Mesendoderm (in vitro differentiated cells): Measurements from ENCODE around the gene LAMA4.

Source experiments
- DNase-seq: peaks from one replicate; pipeline ENCODE4 v3.0.0; 2013
- H2AK5ac ChIP-seq: 2 replicates; pipeline ENCODE4 v1.6.1; 2013; ENCODE audit warnings: low read length, inconsistent platforms
- H2BK120ac ChIP-seq: 2 replicates; pipeline ENCODE4 v1.6.1; 2013; ENCODE audit warnings: low read depth, mild to moderate bottlenecking, low read length, moderate library complexity, mixed read lengths
- H2BK15ac ChIP-seq: replicated peaks from 2 replicates; pipeline ENCODE4 v1.6.1; 2013; ENCODE audit warnings: low read depth, mild to moderate bottlenecking, moderate library complexity
- H2BK5ac ChIP-seq: 2 replicates; pipeline ENCODE4 v1.6.1; 2013; ENCODE audit warnings: low read length, inconsistent platforms
- H3K18ac ChIP-seq: 2 replicates; pipeline ENCODE4 v1.6.1; 2013; ENCODE audit warnings: mild to moderate bottlenecking, low read length, mixed read lengths
- H3K23ac ChIP-seq: one replicate; pipeline ENCODE4 v1.6.1; 2013; ENCODE audit warnings: low read length
- H3K27ac ChIP-seq: 2 replicates; pipeline ENCODE4 v1.5.1; 2013; ENCODE audit warnings: low read depth, mild to moderate bottlenecking, inconsistent platforms, low read length, moderate library complexity
- H3K27me3 ChIP-seq: 2 replicates; pipeline ENCODE4 v1.6.1; 2013; ENCODE audit warnings: low read length, control low read depth, mild to moderate bottlenecking, inconsistent platforms; ENCODE audit not compliant: insufficient read depth, poor library complexity
- H3K36me3 ChIP-seq: 2 replicates; pipeline ENCODE4 v1.6.1; 2013; ENCODE audit warnings: low read length, inconsistent platforms; ENCODE audit not compliant: control insufficient read depth, insufficient read depth
- H3K4ac ChIP-seq: one replicate; pipeline ENCODE4 v1.6.1; 2013; ENCODE audit warnings: low read depth, mild to moderate bottlenecking, low read length, moderate library complexity
- H3K4me1 ChIP-seq: 2 replicates; pipeline ENCODE4 v1.6.1; 2013; ENCODE audit warnings: low read depth, low read length, inconsistent platforms; ENCODE audit not compliant: control insufficient read depth
- H3K4me2 ChIP-seq: 2 replicates; pipeline ENCODE4 v1.6.1; 2013; ENCODE audit warnings: low read length
- H3K4me3 ChIP-seq: 2 replicates; pipeline ENCODE4 v1.5.1; 2013; ENCODE audit warnings: mild to moderate bottlenecking, low read length
- H3K56ac ChIP-seq: one replicate; pipeline ENCODE4 v1.6.1; 2013; ENCODE audit warnings: low read length
- H3K79me1 ChIP-seq: 2 replicates; pipeline ENCODE4 v1.6.1; 2013; ENCODE audit warnings: low read length, inconsistent platforms
- H3K79me2 ChIP-seq: 2 replicates; pipeline ENCODE4 v1.6.1; 2013; ENCODE audit warnings: mild to moderate bottlenecking, low read length; ENCODE audit not compliant: control insufficient read depth, insufficient read depth
- H3K9ac ChIP-seq: 2 replicates; pipeline ENCODE4 v1.6.1; 2013; ENCODE audit warnings: low read length, inconsistent platforms
- H4K5ac ChIP-seq: one replicate; pipeline ENCODE4 v1.6.1; 2013; ENCODE audit warnings: low read length
- H4K8ac ChIP-seq: one replicate; pipeline ENCODE4 v1.6.1; 2013; ENCODE audit warnings: low read depth, mild to moderate bottlenecking, control low read depth, low read length, moderate library complexity
- WGBS: extraction: QIAGEN DNeasy Blood & Tissue Kit; methylation state at CpG from one replicate; pipeline ENCODE4 v1.1.7; 2013; ENCODE audit warnings: low lambda C conversion rate, missing lambda C conversion rate; ENCODE audit not compliant: insufficient coverage; ENCODE audit errors: extremely low coverage; 5-methylcytosine and 5-hydroxymethylcytosine counted together

Gene LAMA4

DNA sequence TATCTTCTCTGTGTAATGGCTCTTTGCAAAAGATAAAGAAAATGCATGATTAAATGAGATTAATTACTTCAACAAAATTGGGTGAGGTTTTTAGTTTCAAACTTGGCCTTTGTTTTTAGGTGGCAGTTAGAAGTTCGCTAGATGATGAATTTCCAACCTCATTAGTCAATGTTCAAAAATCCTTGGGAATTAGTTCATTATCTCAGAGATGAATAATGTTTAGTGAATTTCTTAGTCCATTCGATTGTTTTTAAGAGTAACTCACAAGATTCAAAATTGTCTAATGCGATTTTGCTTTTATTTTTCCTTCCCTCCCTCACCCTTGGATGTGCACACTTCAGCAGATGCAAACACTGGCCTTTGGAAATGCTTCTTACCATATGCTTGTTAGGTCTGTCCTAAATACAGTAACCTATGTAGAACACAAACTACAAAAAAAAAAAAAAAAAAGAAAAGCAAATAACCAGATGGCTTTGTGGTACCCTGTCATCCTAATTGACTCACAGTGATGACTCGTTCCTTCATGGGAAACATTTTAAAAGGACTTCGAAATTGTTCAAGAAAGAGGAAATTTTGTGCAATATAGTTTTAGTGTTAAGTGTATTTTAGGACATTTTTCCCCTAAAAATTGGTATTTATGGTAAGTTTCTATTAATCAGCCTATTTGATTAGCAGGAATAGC is 100.3 kb downstream of the LAMA4 start:
- Histone ChIP-seq H3K36me3 (no peaks in the 10 kb centered on the region), H3K79me1 (no peaks in the 10 kb centered on the region), H3K56ac (no peak overlapping the region), H3K4me2 (no peak overlapping the region), H3K9ac (no peak overlapping the region), H2BK15ac (no peak overlapping the region), H2AK5ac (no peak overlapping the region), H3K23ac (no peak overlapping the region), H2BK120ac (no peak overlapping the region), H4K8ac (no peak overlapping the region), H3K27ac (no peak overlapping the region), H2BK5ac (no peak overlapping the region), H3K4ac (no peak overlapping the region), H3K4me1 (no peaks in the 10 kb centered on the region), H4K5ac (no peak overlapping the region), H3K79me2 (no peaks in the 10 kb centered on the region), H3K18ac (no peak overlapping the region), H3K4me3 (no peak overlapping the region), H3K27me3 (no peaks in the 10 kb centered on the region)
- DNase-seq: no peak
- no CpG with 5 or more reads among the region's 5 CpGs for WGBS

DNA sequence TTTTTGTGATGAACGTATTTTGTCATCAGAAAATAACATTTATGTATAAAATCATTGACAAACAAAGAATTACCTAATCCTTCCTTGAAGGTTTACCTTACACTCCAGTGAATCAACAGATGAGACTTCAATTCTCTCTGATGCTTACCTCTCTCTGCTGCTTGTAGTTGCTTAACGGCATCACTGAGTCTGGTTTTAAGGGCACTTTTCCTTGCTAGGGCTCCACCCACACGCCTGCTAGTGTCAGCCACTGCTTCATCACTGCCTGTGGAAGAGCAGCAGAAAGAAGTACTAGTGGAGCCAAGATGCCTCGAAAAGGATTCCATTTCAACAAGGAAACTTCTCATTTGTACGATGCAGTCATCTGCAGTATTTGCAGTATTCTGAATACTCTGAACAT is 104.0 kb downstream of the LAMA4 start:
- Histone ChIP-seq H2AK5ac (no peak overlapping the region), H2BK15ac (no peak overlapping the region), H3K27ac (no peak overlapping the region), H3K4me3 (no peak overlapping the region), H3K4me2 (no peak overlapping the region), H2BK120ac (no peak overlapping the region), H3K27me3 (no peaks in the 10 kb centered on the region), H3K4ac (no peak overlapping the region), H3K56ac (no peak overlapping the region), H3K79me1 (no peaks in the 10 kb centered on the region), H2BK5ac (no peak overlapping the region), H4K8ac (no peak overlapping the region), H3K18ac (no peak overlapping the region), H3K79me2 (no peaks in the 10 kb centered on the region), H4K5ac (no peak overlapping the region), H3K23ac (no peak overlapping the region), H3K36me3 (no peaks in the 10 kb centered on the region), H3K9ac (no peak overlapping the region), H3K4me1 (no peaks in the 10 kb centered on the region)
- no CpG with 5 or more reads among the region's 5 CpGs for WGBS
- DNase-seq: no peak

DNA sequence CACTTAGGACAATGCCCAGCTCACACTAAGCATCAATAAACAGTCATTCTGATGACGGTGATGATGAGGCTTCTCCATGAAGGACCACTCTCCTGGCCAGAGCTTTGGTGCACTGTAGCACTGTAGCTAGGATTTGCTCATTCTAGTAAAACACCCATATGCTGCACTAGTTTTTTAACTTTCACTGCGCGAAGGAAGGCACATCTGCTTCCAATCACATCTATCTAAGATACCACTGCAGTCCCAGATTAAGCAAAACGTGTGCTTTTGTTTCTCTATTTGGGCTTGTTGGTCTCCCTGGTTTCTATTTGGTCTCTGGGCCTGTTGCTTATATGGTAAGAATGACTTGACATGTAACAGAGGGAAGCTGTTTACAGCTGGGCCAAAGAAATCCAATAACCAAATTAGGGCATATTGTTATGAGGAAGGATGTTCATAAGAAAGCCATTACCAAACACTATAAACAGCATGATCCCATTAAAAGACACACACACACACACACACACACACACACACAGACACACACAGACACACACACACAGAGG is 104.6 kb downstream of the LAMA4 start:
- Histone ChIP-seq H3K79me2 (no peaks in the 10 kb centered on the region), H2AK5ac (no peak overlapping the region)

DNA sequence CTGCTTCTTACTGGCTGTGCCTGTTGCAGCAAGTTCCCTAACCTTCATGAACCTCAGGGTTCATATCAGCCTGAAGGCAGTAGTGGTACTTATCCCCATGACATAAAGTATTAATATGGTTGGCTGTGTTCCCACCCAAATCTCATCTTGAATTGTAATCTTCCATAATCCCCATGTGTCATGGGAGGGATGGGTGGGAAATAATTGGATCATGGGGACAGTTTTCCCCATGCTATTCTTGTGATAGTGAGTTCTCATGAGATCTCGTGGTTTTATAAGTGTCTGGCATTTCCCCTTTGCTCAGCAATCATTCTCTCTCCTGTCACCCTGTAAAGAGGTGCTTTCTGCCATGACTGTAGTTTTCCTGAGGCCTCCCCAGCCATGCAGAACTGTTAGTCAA is 105.1 kb downstream of the LAMA4 start:
- Histone ChIP-seq H3K4me1 (no peaks in the 10 kb centered on the region), H3K4me3 (no peak overlapping the region), H3K56ac (no peak overlapping the region), H3K4me2 (no peak overlapping the region), H2BK120ac (no peak overlapping the region), H2AK5ac (no peak overlapping the region), H2BK15ac (no peak overlapping the region), H3K23ac (no peak overlapping the region), H4K5ac (no peak overlapping the region), H3K9ac (no peak overlapping the region), H3K27ac (no peak overlapping the region), H3K79me1 (no peaks in the 10 kb centered on the region), H3K36me3 (no peaks in the 10 kb centered on the region), H4K8ac (no peak overlapping the region), H2BK5ac (no peak overlapping the region), H3K27me3 (no peaks in the 10 kb centered on the region), H3K4ac (no peak overlapping the region), H3K79me2 (no peaks in the 10 kb centered on the region), H3K18ac (no peak overlapping the region)
- WGBS: no CpG with 5 or more reads among the region's 1 CpG
- DNase-seq: no peak

More for the DNA sequence above, 104.6 kb downstream of the LAMA4 start:
- Histone ChIP-seq H3K56ac (no peak overlapping the region), H2BK5ac (no peak overlapping the region), H3K4me2 (no peak overlapping the region), H3K27me3 (no peaks in the 10 kb centered on the region), H3K4me3 (no peak overlapping the region), H3K79me1 (no peaks in the 10 kb centered on the region), H3K18ac (no peak overlapping the region), H3K23ac (no peak overlapping the region), H3K4me1 (no peaks in the 10 kb centered on the region), H2BK15ac (no peak overlapping the region), H3K27ac (no peak overlapping the region), H3K36me3 (no peaks in the 10 kb centered on the region), H2BK120ac (no peak overlapping the region), H3K9ac (no peak overlapping the region), H4K5ac (no peak overlapping the region), H3K4ac (no peak overlapping the region), H4K8ac (no peak overlapping the region)
- no CpG with 5 or more reads among the region's 4 CpGs for WGBS
- no peak for DNase-seq

DNA sequence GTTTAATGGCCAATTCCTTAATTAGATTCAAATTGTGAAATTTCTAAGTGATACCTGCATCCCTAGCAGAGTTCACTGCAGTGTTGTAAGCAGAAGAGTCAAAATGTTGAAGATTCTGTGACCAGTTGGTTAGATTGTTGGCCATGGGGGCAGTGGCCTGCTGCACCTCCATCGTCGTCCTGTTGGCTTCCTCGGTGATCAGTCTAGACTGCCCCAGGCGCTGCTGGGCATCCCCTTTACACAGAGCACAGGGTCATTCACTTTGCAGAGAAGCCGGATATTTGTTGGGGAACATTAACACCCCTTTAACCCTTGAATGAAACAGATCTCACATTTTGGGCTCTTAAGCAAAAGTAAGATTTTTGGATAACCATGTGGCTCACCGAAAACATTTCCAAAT is 106.3 kb downstream of the LAMA4 start:
- Histone ChIP-seq H3K79me1 (no peaks in the 10 kb centered on the region), H3K4me3 (no peak overlapping the region), H2BK15ac (no peak overlapping the region), H3K79me2 (no peaks in the 10 kb centered on the region), H3K4me1 (no peaks in the 10 kb centered on the region), H2BK120ac (no peak overlapping the region), H3K27ac (no peak overlapping the region), H3K56ac (no peak overlapping the region), H3K9ac (no peak overlapping the region), H4K5ac (no peak overlapping the region), H3K18ac (no peak overlapping the region), H4K8ac (no peak overlapping the region), H2BK5ac (no peak overlapping the region), H3K4me2 (no peak overlapping the region), H3K23ac (no peak overlapping the region), H2AK5ac (no peak overlapping the region), H3K27me3 (no peaks in the 10 kb centered on the region), H3K36me3 (no peaks in the 10 kb centered on the region), H3K4ac (no peak overlapping the region)
- no peak for DNase-seq
- no CpG with 5 or more reads among the region's 6 CpGs for WGBS

DNA sequence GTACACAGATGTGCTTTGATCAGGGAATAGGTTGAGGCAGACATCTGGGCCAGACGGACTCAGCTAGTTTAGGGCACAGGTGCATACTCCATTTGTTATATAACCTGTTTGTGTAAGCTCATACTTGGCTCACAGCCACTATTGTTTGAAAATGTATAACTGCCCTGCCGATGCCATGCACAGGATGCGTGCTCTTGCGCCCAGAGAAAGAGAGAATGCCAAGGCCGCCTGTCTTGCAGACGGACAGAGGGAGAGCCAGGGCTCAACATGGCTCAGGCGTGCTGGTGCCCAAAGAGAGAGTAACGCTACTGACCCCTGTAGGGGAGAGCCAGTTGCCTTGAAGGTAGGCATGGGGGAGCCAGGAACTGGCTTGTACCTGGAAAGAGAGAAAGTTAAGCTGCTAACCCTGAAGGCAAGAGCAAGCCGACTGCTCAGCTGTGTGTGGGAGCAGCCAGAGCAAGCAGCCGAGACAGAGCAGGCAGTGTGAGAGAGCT is 109.2 kb downstream of the LAMA4 start:
- H3K27ac ChIP-seq: no peak overlapping the region
- H2AK5ac ChIP-seq: no peak overlapping the region
- H3K79me1 ChIP-seq: no peaks in the 10 kb centered on the region
- H2BK120ac ChIP-seq: no peak overlapping the region
- DNase-seq: peak; percentile 10
- no peak overlapping the region for H3K9ac ChIP-seq
- no peak overlapping the region for H2BK5ac ChIP-seq
- no peak overlapping the region for H4K5ac ChIP-seq
- no CpG with 5 or more reads among the region's 10 CpGs for WGBS
- H3K23ac ChIP-seq: no peak overlapping the region
- H2BK15ac ChIP-seq: no peak overlapping the region
- H3K4me3 ChIP-seq: no peak overlapping the region
- H3K4me1 ChIP-seq: no peaks in the 10 kb centered on the region
- H3K79me2 ChIP-seq: no peaks in the 10 kb centered on the region
- no peak overlapping the region for H4K8ac ChIP-seq
- no peak overlapping the region for H3K4ac ChIP-seq
- H3K18ac ChIP-seq: no peak overlapping the region
- H3K4me2 ChIP-seq: no peak overlapping the region
- H3K27me3 ChIP-seq: no peaks in the 10 kb centered on the region
- no peak overlapping the region for H3K56ac ChIP-seq
- H3K36me3 ChIP-seq: no peaks in the 10 kb centered on the region
